HG02938 (cell line): ENCODE measurements around the gene POLL.

Experiments
- ATAC-seq: cut with Tn5 transposase; IDR thresholded peaks from one replicate; pipeline ENCODE4 v1.9.1; 2021; ENCODE audit warnings: mild to moderate bottlenecking, moderate library complexity; ENCODE audit not compliant: unreplicated experiment

The POLL gene

GRCh38 chr10:101562231-101562630 is 25.8 kb downstream of the POLL start:
- no peak for ATAC-seq

GRCh38 chr10:101561068-101561915 is 26.8 kb downstream of the POLL start:
- ATAC-seq = no peak

- no peak for ATAC-seq
Observed at GRCh38 chr10:101560298-101561067, 27.6 kb downstream of the POLL start.

- no peak for ATAC-seq
Observed at GRCh38 chr10:101559596-101560297, 28.3 kb downstream of the POLL start.

- ATAC-seq = no peak
Observed at GRCh38 chr10:101558671-101559595, 29.1 kb downstream of the POLL start.

DNA sequence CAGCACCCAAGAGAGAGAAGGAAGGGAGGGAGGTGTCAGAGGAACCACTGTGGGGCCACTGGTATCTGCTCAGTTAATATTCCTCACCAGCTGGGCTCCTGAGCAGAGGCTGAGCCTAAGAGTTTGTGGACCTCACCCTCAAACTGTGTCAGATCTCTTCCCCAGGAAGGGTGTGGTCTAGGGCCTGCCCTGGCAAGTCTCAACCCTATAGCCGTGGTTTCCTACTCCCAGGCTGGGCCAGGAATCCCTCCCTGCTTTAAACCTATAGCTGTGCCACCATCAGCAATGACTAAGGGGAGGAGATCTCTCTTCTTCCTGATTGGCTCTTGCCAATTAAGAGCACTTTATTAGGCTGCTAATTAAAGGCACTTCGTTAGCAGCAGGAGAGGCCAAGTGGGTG is 29.9 kb downstream of the POLL start:
- ATAC-seq = no peak

DNA sequence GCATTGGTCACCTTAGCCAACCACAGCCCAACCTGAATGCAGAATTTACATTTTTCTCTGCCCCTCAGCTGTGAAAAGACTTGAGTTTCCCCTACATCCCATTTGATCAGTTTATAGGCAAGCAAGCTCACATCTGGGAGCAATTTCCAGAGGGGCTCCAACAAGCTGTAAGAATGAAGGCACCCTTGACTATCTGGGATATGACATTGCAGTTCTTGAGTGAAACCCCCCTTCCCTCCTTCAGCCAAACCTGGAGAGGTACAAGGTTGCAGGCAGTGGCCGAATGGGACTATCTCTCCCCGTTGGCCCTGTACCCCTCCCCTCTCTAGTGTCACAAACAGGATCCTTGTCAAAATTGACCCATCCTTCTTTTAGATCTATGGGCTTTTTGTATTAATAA is 30.5 kb downstream of the POLL start:
- ATAC-seq = no peak

DNA sequence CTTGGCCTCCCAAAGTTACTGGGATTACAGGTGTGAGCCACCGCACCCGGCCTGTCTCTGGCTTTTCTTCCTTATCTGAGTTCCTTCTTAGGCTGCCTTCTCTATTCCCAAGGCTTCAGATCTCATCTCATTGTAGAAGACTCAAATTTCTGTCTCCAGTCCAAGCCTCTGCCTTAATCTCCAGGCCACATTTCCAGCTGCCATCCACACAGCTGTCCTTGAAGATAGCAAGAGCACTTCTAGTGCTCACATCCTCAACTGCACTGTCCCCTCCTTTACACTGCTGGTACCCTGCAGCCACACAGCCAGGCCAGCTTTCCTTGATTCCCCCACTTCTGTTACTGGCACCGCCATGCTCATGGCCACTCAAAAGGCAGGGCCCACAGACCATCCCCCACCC is 35.6 kb downstream of the POLL start:
- ATAC-seq = no peak

- no peak for ATAC-seq
Observed at GRCh38 chr10:101550965-101551364, 37.1 kb downstream of the POLL start.

DNA sequence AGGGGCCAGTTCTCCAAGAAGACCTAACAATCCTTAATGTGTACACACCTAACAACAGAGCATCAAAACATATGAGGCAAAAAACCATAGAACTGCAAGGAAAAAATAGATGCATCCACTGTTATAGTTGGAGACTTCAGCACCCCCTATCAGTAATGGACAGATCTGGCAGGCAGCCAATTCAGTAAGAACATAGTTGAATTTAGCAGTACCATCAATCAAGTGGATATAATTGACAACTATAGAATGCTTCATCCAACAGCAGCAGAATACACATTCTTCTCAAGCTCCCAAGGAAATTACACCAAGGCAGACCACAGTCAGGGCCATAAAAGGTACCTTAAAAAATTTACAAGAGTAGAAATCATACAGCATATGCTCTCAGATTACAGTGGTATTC is 42.2 kb downstream of the POLL start:
- no peak for ATAC-seq

DNA sequence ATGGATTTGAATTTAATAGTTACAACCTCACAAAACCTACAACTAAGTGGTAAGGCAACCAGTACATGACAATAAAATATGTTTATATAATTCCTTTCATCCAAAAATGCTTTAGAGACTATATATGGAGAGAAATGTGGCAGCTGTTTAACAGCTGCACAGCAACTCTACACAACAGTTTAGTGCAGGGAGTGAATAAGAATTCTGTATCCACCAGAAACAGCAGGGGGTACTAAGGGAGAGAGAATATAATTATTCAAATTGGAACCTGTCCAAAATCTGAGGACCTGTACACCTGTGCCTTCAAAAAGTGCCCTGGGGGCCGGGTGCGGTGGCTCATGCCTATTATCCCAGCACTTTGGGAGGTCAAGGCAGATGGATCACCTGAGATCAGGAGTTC is 49.6 kb downstream of the POLL start:
- ATAC-seq = no peak

DNA sequence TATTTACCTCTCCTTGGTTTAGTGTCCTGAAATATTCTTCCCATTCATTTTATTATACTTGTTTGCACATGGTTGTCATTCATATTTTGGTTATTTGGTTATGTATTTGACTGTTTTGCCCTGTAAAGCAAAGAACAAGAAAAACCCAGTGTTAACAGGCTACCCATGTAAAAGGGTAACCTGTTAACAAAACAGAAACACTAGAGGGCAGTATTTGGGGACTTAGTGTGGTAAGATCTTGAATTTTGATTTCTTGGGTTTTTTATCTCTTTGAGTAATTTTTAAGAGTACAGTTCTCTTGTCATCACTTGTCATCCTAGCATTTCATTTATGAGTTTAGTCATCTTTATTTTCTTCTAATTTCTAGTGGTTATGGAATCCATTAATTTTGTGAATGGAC is 51.3 kb downstream of the POLL start:
- no peak for ATAC-seq

- ATAC-seq = no peak
Observed at GRCh38 chr10:101535949-101536348, 52.1 kb downstream of the POLL start.

- ATAC-seq = no peak
Observed at GRCh38 chr10:101529725-101530553, 58.1 kb downstream of the POLL start.

DNA sequence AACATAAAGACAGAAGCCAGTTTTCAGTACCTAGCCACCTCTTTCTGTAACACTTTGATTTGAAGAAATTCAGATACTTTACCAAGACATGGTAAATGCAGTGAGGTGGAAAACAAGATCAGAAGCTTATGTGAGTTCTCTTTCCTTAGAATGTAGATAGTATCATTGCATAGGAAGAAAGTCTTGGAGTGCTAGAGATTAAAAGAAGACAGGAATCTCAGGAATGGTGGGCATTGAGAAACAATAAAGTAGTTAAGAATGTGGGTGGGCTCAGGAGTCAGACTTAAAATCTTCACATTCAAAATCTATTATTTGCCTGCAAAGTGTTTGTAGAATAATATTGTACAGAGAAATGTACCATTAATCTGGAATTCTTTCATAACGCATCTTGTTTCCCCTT is 58.9 kb downstream of the POLL start:
- ATAC-seq = no peak
